Left renal cortex interstitium (tissue), 4 donors: ENCODE measurements around the gene FITM1. TPM values are rescaled to one million over a fixed set of nuclear protein-coding genes. Genes with fewer than 3 reads are reported as not detected.
A peak's percentile ranks its signal among the peaks of the same experiment; 100 is the strongest.

Experiments
- DNase-seq, 4 donors: peaks; one replicate each; pipeline ENCODE4 v3.0.0-alpha.2; 2013; ENCODE audit warnings: low read depth in 4 of 4, low spot score in 2 of 4, missing footprints in 1 of 4
- polyA plus RNA-seq, 4 donors: library from polyadenylated mRNA; unstranded; fragments of 120-200 nt; gene quantifications; one replicate each; pipeline ENCODE4 v1.2.1, GENCODE V29; 2013; ENCODE audit not compliant: insufficient read length in 4 of 4

The FITM1 gene
- polyA plus RNA-seq, 4 donors, result 0.48 to 2.2 (median 1.3) TPM

DNA sequence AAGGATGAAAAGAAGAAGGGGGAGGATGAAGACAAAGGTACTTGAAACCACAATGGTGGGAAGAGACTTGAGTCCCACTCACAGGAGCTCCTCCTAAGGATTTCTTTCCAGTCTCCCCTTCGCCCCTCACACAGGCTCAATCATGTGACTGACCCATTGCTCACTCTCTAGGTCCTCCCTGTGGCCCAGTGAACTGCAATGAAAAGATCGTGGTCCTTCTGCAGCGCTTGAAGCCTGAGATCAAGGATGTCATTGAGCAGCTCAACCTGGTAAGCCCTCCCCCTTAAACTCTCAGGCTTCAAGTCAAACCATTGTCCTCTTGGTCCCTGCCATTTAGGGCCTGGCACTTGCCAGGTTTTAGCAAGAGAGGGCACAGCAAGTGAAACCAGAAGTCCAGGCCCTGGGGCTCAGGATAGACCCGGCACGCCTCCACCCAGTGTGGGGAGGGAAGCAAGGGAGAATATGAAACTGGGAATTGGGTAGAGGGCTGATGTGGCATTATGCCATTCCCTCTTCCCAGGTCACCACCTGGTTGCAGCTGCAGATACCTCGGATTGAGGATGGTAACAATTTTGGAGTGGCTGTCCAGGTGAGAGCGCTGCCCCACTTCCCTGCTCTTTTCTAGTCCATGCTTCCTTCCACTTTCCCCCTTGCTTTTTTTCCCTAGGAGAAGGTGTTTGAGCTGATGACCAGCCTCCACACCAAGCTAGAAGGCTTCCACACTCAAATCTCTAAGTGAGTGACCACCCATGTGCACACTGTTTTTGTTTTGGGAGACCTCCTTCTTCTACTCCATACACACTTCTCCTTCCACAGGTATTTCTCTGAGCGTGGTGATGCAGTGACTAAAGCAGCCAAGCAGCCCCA, 7.3 kb downstream of the FITM1 start:
- no peak for DNase-seq

DNA sequence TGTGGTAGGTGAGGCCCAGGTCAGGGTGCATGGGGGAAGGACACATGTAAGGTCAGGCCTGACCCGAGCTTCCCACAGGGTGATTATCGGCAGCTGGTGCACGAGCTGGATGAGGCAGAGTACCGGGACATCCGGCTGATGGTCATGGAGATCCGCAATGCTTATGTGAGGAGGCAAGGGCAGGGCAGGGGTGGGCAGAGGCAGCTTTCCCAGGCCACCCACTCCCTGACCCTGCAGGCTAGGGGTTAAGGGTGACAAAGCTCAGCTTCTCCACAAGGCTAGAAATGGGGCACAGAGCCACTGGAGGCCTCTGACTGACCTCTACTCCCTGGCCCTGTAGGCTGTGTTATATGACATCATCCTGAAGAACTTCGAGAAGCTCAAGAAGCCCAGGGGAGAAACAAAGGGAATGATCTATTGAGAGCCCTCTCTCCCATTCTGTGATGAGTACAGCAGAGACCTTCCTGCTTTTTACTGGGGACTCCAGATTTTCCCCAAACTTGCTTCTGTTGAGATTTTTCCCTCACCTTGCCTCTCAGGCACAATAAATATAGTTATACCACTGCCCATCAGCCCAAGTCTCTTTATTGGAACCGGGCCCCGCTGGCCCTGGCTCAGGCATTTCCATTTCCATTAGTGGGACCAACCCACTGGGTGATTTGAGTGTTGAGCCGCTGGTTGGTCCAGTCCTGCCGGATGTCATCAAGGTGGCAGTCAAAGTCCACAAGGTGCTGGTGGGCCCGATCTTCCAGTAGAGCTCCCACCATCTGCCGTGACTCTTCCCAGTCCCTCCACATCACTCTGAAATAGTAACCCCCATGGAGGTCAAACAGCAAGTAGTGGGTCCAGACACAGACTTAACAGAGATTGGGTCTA, 8.2 kb downstream of the FITM1 start:
- no peak for DNase-seq

DNA sequence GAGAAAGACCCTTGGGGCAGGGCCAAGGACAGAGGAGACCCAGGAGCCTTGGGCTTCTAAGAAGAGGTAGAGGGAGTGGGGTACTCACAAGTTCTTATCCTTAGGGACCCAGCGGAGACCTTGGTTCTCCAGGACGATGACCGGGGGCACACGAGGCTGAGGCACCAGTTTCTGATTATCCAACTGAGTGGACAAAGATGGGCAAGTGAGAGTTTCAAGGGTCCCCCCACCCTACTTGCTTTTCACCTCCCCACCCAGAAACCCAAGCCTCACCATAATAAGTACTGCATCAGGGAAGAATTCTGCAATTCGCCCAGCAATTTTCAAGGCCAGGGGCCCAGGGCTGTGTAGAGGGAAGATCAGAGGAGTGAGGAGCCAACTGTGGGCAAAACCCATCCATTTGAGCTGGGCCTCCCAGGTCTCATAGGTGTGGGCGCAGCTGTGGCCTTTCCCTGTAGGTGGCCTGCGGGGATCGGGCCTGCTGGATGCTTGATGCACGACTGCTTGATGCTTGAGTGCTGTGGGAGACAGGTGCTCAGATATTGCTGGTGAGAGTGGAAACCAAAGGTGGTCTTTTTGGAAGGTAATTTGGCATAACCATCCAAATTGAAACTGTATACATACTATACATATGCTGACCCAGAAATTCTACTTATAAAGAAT, 8.9 kb downstream of the FITM1 start:
- DNase-seq, result no peak

DNA sequence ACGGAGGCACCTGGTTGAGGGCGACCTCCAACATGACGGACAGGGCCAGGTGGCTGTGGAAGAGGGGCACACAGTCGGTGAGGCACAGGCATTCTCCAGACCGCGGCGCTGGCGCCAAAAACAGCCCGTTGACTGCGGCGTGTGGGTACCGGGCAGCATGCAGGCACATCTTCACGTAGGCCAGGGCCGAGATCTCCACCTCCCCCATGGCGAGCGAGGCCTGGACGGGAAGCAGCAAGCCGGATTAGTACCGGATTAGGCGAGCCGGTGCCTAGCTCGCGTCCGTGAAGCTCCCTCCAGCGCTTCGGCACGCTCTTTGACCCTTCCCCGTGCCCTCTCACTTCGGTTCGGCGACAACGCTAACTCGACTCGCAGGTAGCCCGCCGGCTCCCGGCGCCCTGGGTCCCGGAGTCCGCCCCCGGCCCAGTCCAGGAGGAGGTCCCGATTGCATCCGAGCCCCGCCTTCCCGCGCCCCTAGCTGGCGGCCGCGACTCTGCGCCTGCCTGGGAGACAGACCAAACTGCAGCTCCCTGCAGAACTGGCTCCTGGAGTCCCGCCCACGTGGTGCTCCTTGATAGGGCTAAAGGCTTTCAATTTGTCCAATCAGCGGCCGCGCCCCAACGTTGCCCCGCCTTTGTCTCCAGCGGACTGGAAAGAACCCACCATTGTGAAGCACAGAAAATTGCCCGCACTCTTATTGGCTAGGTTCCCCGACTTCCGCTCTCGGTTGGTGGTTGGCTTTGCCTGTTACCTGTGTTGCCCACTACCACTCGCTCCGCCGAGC, 10.8 kb downstream of the FITM1 start, which contains the start of gene EMC9:
Gene EMC9, minus strand, starts transcription at position 495 of the 784 bp plus-strand sequence. Its CDS starts 287 bp downstream, at position 208.
- DNase-seq, result peak; percentile 98 to 100 (median 99)

DNA sequence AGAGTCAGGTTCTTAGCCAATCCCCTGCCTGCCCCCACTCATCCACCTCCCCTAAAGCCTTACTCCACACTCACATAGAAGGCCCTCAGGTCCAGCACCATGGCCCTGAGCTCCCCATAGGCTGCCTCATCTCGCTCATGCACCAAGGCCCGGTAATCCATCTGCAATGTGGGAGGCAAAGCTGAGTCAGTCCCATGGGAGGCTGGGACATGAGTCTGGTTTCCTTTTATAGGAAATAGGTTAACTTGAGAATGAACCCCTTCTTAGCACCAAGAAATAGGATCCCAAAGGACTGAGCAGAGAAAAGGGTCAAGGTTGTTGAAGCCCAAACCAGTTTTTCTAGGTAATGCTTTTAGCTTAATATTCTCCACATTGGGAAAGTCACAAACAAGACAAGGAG, 13.1 kb downstream of the FITM1 start:
- DNase-seq, result no peak

DNA sequence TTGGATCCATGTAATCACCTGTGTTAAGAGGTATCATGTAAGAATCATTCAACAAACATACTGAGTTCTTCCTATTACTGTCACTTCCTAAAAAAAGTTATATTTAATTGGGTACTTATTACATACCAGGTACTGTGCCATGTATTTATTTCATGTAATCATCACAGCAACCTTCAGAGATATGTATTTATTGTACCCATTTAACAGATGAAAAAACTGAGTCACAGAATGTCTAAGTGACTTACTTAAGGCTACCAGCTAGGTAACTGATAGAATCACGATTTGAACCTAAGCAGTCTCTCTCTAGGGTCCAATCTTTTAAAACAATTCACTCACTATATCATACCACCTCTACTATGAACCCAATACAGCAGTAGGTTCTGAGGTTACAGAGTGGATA, 14.0 kb downstream of the FITM1 start:
- no peak for DNase-seq

DNA sequence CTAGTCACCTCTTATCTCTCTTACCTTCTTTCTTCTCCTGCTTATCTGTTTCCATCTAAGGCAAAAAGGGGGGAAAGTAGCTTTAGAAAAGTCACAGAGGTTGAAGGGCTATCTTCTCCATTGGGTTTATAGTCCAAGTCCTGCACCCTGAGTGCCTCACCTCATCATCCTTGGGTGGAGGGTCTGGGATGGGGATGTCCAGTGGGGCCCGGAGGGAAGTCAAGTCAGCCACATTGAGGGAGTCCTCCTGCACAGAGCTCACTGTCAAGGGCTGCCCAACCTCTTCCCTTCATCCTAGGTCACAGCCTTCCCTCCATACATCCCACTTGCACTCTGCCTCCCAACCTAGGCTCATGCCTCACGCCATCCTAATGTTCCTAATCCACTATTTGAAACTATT, 14.8 kb downstream of the FITM1 start:
- no peak for DNase-seq

DNA sequence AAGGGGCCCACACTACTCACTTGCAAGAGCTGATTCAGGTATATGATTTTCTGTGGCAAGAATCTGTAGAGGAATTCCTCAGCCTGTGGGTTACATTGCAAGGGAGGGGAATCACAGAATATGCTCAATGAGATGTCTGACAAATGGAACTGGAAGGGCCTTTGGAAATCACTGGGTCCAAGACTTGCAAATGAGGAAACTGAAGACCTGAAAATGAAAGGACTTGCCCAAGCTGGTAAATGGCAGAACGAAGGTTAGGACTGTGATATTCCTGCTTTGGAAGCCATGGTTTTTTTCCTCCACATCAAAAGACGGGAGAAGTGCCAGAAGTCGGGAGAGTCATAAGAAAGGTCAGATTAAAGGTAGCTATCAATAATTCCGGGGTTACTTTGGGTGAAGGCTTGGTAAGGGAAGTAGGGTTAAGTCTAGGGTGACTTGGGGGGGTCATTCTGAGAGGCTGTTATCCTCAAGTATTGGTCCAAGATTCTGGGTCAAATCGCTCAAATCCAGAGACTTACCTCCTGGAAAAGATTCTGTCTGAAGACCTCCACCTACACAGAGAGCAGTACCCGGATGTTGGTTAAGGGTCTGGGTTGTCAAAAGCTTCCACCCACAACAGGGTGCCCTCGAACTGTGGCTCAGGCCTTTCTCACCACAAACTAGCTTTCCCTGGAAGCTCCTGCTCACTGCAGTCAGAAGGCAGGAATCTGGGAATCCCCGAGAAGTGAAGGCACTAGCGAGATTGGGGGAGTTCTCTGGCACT, 15.4 kb downstream of the FITM1 start:
- DNase-seq, result peak in 1 of 4 donors; percentile 50

DNA sequence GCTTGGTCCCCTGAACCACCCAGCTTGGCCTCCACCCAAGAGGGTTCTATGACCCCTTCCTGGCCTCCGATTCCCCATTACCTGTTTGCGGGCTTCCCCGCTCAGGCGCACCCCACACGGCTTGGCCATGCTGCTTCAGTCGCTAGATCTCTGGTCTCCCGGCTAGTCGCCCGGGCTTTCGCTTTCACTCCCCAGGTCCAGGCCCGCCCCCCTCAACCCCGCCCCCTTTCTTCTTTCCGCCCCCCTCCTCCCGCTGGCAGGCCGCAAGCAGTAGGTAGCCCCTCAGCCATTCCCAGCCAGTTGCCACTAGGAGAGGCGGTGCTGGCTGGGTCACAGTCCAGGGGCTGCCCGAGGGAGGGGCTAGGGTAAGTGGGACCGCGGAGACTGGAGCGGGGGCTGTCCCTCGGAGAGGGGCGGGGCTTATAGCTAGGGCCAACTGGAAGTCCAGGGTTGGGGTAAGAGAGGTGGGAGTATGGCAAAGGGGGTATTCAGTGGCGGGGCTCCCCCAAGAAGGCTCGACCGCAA, 16.1 kb downstream of the FITM1 start, which contains the start of gene PSME2:
Gene PSME2, minus strand, starts transcription at position 158 of the 525 bp plus-strand sequence. Its CDS starts 29 bp downstream, at position 129.
- peak; percentile 83 to 94 (median 90) for DNase-seq

DNA sequence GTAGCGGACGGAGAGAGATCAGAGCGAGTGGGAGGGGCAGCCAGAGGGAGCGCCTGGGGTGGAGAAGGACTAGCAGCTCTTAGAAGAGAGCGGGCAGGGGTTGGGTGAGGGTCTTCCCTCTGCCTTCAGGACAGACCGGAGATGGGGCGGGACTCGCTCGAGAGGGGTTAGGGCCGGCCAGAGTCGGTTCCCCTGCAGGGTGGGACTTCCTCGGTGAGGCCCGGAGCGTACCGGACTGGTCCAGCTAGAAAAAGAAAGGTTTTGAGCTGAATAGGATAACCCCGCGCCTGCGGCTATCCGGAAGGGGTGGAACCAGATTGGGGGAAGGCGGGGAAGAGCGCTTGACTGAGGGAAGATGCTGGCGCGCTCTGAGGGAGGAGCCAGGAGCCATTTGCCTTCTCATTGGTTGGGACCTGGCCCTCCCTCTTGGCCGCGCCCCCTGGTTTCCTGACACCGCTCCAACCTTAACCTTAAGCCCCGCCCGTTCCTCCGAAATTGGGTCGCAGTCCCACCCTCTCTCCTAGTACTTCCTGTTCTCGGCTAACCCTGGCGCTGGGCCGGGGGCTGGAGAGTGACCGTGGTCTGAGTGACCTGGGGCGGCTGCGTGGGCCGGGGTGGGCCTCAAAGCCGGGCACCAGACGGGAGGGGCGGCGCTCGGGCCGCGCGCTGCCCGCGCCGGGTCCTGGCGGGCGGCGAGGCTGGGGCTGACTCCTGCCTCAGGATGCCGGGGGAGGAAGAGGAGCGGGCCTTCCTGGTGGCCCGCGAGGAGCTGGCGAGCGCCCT, 16.7 kb downstream of the FITM1 start, which contains the start of gene RNF31:
Gene RNF31, plus strand, starts transcription at position 521 of the 783 bp plus-strand sequence. Its CDS starts 201 bp downstream, at position 722.
- DNase-seq, result peak; percentile 89 to 98 (median 94)

DNA sequence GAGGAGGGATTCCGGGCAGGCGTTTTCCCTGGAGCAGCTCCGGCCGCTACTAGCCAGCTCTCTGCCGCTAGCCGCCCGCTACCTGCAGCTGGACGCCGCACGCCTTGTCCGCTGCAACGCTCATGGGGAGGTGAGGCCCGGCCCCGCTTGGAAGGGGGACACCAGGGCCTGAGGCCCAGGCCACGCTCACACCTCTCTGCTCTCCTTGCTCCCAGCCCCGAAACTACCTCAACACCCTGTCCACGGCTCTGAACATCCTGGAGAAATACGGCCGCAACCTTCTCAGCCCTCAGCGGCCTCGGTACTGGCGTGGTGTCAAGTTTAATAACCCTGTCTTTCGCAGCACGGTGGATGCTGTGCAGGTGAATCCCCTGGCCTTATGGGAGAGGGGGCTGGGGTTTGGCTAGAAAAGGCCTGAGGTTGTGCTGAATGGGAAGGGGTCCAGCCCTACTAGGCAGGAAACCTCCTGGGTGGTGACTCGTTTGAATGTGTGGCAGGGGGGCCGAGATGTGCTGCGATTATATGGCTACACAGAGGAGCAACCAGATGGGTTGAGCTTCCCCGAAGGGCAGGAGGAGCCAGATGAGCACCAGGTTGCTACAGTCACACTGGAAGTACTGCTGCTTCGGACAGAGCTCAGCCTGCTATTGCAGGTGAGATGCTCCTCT, 17.4 kb downstream of the FITM1 start:
- no peak for DNase-seq

DNA sequence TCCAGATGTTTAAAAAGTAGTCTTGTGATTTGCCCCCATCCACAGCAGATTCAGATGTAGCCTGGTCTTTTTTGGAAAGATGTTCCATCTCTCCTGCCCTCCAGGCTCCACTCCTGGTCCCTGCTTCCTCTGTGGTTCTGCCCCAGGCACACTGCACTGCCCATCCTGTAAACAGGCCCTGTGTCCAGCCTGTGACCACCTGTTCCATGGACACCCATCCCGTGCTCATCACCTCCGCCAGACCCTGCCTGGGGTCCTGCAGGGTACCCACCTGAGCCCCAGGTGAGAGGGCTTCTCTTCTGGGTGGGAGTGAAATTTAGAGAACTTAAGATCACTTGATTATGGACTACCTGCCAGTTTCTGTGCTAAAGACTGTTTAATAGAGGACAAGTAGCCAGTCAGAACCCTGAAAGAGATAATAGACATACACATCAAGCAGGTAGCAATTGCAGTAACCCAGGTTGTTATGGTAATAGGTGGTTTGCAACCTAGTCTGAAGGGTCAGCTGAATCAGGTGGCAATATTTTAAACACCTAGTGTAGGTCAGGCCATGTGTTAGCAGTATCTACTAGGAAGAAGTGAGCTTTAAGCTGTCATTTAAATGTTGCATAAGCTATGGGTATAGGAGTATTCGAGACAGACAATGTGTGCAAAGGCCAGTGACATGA, 19.0 kb downstream of the FITM1 start:
- no peak for DNase-seq

DNA sequence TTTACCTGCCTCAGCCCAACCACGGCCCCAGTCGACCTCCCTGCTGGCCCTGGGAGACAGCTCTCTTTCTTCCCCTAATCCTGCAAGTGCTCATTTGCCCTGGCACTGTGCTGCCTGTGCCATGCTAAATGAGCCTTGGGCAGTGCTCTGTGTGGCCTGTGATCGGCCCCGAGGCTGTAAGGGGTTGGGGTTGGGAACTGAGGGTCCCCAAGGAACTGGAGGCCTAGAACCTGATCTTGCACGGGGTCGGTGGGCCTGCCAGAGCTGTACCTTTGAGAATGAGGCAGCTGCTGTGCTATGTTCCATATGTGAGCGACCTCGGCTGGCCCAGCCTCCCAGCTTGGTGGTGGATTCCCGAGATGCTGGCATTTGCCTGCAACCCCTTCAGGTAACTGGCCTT, 19.6 kb downstream of the FITM1 start:
- no peak for DNase-seq

DNA sequence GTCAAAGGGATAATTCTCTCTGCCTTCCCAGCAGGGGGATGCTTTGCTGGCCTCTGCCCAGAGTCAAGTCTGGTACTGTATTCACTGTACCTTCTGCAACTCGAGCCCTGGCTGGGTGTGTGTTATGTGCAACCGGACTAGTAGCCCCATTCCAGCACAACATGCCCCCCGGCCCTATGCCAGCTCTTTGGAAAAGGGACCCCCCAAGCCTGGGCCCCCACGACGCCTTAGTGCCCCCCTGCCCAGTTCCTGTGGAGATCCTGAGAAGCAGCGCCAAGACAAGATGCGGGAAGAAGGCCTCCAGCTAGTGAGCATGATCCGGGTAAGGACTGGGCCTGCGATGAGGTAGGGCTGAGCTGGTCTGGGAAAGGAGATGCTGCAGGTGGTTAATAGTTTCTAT, 20.1 kb downstream of the FITM1 start:
- no peak for DNase-seq

DNA sequence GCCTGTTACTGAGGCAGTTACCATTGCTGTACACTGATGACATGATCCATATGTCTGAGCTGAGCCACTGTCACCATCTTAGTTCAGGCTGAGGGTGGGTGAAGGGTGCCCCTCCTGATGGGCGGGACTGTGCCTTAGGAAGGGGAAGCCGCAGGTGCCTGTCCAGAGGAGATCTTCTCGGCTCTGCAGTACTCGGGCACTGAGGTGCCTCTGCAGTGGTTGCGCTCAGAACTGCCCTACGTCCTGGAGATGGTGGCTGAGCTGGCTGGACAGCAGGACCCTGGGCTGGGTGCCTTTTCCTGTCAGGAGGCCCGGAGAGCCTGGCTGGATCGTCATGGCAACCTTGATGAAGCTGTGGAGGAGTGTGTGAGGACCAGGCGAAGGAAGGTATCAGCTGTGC, 20.5 kb downstream of the FITM1 start:
- no peak for DNase-seq

DNA sequence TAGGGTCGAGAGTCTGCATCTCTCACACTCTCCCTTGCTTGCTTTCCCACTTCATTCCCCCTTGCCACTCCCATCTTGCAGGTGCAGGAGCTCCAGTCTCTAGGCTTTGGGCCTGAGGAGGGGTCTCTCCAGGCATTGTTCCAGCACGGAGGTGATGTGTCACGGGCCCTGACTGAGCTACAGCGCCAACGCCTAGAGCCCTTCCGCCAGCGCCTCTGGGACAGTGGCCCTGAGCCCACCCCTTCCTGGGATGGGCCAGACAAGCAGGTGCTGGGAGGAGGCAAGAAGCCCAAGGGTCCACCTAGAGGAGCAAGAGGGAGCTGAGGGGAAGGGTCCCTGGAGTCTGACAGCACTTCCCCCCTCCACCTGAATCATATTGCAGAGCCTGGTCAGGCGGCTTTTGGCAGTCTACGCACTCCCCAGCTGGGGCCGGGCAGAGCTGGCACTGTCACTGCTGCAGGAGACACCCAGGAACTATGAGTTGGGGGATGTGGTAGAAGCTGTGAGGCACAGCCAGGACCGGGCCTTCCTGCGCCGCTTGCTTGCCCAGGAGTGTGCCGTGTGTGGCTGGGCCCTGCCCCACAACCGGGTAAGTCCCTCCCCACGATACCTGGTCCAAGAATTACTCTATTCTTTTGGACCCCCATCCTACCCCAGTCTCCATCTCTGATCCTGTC, 21.1 kb downstream of the FITM1 start:
- no peak for DNase-seq
